HepG2 (cell line): ENCODE data around the gene ZBTB46. TPM values are rescaled to one million over a fixed set of nuclear protein-coding genes. Genes with fewer than 3 reads are reported as not detected.
A peak's percentile ranks its signal among the peaks of the same experiment; 100 is the strongest.

Source experiments
- FOSL2 ChIP-seq: sonication (generic); formaldehyde crosslinking; IDR thresholded peaks from 2 replicates; pipeline ENCODE4 v1.4.0; 2020; ENCODE audit warnings: missing genetic modification reagents
- ISL2 ChIP-seq: sonication (generic); formaldehyde crosslinking; IDR thresholded peaks from 2 replicates; pipeline ENCODE4 v1.5.0; 2020; ENCODE audit warnings: missing genetic modification reagents
- LRRFIP1 ChIP-seq: sonication (generic); formaldehyde crosslinking; conservative IDR thresholded peaks from 2 replicates; pipeline ENCODE4 v1.4.0; 2020; ENCODE audit warnings: missing genetic modification reagents
- MAZ ChIP-seq, 2 experiments: sonication (generic) in 1 of 2; formaldehyde crosslinking in 1 of 2; IDR thresholded peaks; 2 replicates each; pipeline versions ENCODE4 v1.5.0 to v1.6.1; 2012 to 2020; ENCODE audit warnings: low read depth in 2 of 2, mild to moderate bottlenecking in 2 of 2, borderline replicate concordance in 1 of 2, improper control_type of control experiment in 1 of 2, low read length in 1 of 2, missing genetic modification reagents in 1 of 2, moderate library complexity in 1 of 2
- MLLT10 ChIP-seq: sonication (generic); formaldehyde crosslinking; IDR thresholded peaks from 2 replicates; pipeline ENCODE4 v1.4.0; 2020; ENCODE audit warnings: missing genetic modification reagents
- MLXIP ChIP-seq: sonication (generic); formaldehyde crosslinking; IDR thresholded peaks from 2 replicates; pipeline ENCODE4 v1.9.0; 2021; ENCODE audit warnings: missing genetic modification reagents, borderline replicate concordance
- NONO ChIP-seq, 2 experiments: fragments of 450-650 bp in 1 of 2; sonication (generic) in 1 of 2; formaldehyde crosslinking in 1 of 2; IDR thresholded peaks in 1 of 2; conservative IDR thresholded peaks in 1 of 2; 2 replicates each; pipeline versions ENCODE4 v1.6.1 to v1.8.0; 2017 to 2022; ENCODE audit warnings: mild to moderate bottlenecking in 1 of 2, missing genetic modification reagents in 1 of 2, moderate library complexity in 1 of 2
- RORA ChIP-seq: sonication (generic); formaldehyde crosslinking; IDR thresholded peaks from 2 replicates; pipeline ENCODE4 v1.5.0; 2020; ENCODE audit warnings: mild to moderate bottlenecking, missing genetic modification reagents, moderate library complexity
- YY1 ChIP-seq: IDR thresholded peaks from 2 replicates; pipeline ENCODE4 v1.6.1; 2011; ENCODE audit warnings: low read length, low read depth, moderate library complexity, mild to moderate bottlenecking; ENCODE audit not compliant: insufficient read depth, insufficient replicate concordance
- ZMAT3 ChIP-seq: sonication (generic); formaldehyde crosslinking; conservative IDR thresholded peaks from 2 replicates; pipeline ENCODE4 v1.7.0; 2021; ENCODE audit warnings: missing genetic modification reagents
- ZNF282 ChIP-seq: fragments of 450-650 bp; IDR thresholded peaks from 2 replicates; pipeline ENCODE4 v1.6.1; 2018; ENCODE audit not compliant: partially characterized antibody
- ZNF33B ChIP-seq: sonication (generic); formaldehyde crosslinking; IDR thresholded peaks from 2 replicates; pipeline ENCODE4 v1.5.1; 2020; ENCODE audit warnings: mild to moderate bottlenecking, missing genetic modification reagents
- ZNF572 ChIP-seq: sonication (generic); formaldehyde crosslinking; IDR thresholded peaks from 2 replicates; pipeline ENCODE4 v1.5.1; 2020; ENCODE audit warnings: mild to moderate bottlenecking, missing genetic modification reagents
- ZNF605 ChIP-seq: sonication (generic); formaldehyde crosslinking; IDR thresholded peaks from 2 replicates; pipeline ENCODE4 v1.8.0; 2022; ENCODE audit warnings: mild to moderate bottlenecking, missing genetic modification reagents
- polyA plus RNA-seq, 8 experiments: library from polyadenylated mRNA; depleted of rRNA in 3 of 8; stranded (reverse) in 7 of 8; unstranded in 1 of 8; fragments of >200 nt; fragmentation: Illumina TruSeq in 4 of 8; extraction: Trizol in 4 of 8; gene quantifications; 2 replicates each; pipeline versions ENCODE4 v1.2.1 to v1.2.3, GENCODE V29; 2011 to 2016; ENCODE audit warnings: low read depth in 4 of 8, missing spikeins in 1 of 8, mixed read lengths in 1 of 8; ENCODE audit not compliant: insufficient read depth in 1 of 8
- total RNA-seq, 5 experiments: library from RNA; depleted of rRNA; stranded (reverse); fragments of >200 nt; fragmentation: Illumina TruSeq; extraction: Trizol; gene quantifications; 2 replicates each; pipeline ENCODE4 v1.2.3, GENCODE V29; 2016; ENCODE audit warnings: low read depth in 1 of 5
- TF ChIP-seq, protein P1 (sequence below): sonication (generic); formaldehyde crosslinking; IDR thresholded peaks from 2 replicates; pipeline ENCODE4 v1.4.0; 2020; ENCODE audit warnings: missing genetic modification reagents, borderline replicate concordance

The ZBTB46 gene
- total and polyA plus RNA-seq, 2 of the 13 experiments (the other 11 are each of a cell fraction or from before 2014, with no cell fraction given): 1.6 to 13.5 TPM

- no peak for TF ChIP-seq YY1
- TF ChIP-seq, protein P1, sequence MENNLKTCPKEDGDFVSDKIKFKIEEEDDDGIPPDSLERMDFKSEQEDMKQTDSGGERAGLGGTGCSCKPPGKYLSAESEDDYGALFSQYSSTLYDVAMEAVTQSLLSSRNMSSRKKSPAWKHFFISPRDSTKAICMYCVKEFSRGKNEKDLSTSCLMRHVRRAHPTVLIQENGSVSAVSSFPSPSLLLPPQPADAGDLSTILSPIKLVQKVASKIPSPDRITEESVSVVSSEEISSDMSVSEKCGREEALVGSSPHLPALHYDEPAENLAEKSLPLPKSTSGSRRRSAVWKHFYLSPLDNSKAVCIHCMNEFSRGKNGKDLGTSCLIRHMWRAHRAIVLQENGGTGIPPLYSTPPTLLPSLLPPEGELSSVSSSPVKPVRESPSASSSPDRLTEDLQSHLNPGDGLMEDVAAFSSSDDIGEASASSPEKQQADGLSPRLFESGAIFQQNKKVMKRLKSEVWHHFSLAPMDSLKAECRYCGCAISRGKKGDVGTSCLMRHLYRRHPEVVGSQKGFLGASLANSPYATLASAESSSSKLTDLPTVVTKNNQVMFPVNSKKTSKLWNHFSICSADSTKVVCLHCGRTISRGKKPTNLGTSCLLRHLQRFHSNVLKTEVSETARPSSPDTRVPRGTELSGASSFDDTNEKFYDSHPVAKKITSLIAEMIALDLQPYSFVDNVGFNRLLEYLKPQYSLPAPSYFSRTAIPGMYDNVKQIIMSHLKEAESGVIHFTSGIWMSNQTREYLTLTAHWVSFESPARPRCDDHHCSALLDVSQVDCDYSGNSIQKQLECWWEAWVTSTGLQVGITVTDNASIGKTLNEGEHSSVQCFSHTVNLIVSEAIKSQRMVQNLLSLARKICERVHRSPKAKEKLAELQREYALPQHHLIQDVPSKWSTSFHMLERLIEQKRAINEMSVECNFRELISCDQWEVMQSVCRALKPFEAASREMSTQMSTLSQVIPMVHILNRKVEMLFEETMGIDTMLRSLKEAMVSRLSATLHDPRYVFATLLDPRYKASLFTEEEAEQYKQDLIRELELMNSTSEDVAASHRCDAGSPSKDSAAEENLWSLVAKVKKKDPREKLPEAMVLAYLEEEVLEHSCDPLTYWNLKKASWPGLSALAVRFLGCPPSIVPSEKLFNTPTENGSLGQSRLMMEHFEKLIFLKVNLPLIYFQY (CRISPR knock-in tag): 0 out of 2 replicates have a peak, but pooled peaks have one; percentile 47
- no peak for TF ChIP-seq ZNF282
- TF ChIP-seq ZNF33B (CRISPR knock-in tag): no peak
- no peak for TF ChIP-seq NONO (IDR thresholded peaks at IDR 0.05)
- no peak; the same call in 1 of the 2 replicates for TF ChIP-seq NONO (CRISPR knock-in tag; conservative IDR thresholded peaks at IDR 0.05)
- no peak for TF ChIP-seq MLLT10
- TF ChIP-seq MLXIP (CRISPR knock-in tag): no peak
- no peak for TF ChIP-seq RORA (CRISPR knock-in tag)
- peak; percentile 58; the same call in 1 of the 2 replicates for TF ChIP-seq ZMAT3 (CRISPR knock-in tag)
- no peak for TF ChIP-seq ISL2 (CRISPR knock-in tag)
- TF ChIP-seq FOSL2 (CRISPR knock-in tag): no peak; the same call in 1 of the 2 replicates
- no peak for TF ChIP-seq ZNF572
- TF ChIP-seq LRRFIP1 (CRISPR knock-in tag): no peak
- no peak for TF ChIP-seq ZNF605 (CRISPR knock-in tag)
- TF ChIP-seq MAZ (IDR thresholded peaks at IDR 0.05; ENCODE audit: borderline replicate concordance, low read depth, low read length): no peak
- TF ChIP-seq MAZ (CRISPR knock-in tag; IDR thresholded peaks at IDR 0.05; ENCODE audit: low read depth): no peak; the same call in 1 of the 2 replicates
These were observed 23.8 kb upstream of the ZBTB46 start (continued) for GRCh38 chr20:63854766-63855362.
